Hippocampal formation (tissue), 2 donors: ENCODE measurements around the gene ANKRD31.
A peak's percentile ranks its signal among the peaks of the same experiment; 100 is the strongest.

ENCODE experiments used
- DNase-seq, 2 donors: peaks; one replicate each; lab custom pipeline; 2025; lab: John Stamatoyannopoulos, UW

Gene ANKRD31

DNA sequence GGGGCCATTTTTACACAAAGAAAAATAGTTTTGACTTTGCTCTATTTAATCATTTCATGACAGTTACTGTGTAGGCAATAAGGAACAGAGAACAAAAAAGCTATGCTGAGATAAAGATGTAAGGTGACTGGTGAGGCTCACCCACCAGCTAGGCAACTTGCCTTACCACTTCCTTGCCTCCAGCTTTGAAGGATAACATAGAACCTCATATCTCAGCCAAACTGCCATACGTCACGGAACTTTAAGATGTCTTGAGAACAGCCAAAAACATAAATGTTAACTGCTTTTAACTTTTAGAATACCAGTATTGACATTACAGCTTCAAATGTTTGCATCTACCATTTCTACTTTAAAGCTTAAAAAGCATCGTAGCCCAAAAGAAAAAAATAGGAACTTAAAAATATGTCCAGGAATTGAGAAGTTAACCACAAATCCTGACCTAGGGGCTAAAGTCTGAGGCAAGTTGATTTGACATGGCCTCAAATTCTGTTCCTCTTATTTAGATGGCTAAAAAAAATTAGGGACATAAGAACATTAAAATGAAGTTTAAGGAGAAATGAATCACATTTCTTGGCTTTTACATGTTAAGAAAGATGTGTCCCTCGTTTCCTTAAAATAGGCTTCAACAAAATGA lies 176.6 kb downstream of the ANKRD31 start:
- no peak for DNase-seq

DNA sequence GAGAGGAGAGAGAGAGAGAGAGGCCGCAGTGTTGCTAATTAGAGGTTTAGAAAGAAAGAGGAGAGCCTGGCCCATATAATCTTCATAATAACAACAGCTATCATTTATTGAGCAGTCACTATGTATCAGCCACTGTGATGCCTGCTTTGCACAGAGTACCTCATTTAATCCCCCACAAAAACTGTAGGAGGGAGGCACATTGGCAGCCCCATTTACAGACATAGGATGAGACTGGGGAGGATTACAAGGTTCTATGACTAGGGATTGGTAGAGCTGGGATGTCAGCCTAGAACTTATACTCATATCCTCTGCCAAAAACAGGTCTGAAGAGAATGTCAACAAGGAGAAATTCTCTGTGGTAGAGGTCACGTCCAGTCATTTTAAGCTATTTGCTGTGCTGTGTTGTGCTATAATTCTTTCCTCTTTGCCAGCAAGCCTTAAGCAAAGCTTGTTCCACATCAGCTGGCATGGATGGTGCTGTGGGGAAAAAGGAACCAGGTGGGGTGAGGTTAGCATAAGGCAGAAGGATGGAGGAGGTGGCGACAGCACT lies 177.6 kb downstream of the ANKRD31 start:
- DNase-seq, result no peak

DNA sequence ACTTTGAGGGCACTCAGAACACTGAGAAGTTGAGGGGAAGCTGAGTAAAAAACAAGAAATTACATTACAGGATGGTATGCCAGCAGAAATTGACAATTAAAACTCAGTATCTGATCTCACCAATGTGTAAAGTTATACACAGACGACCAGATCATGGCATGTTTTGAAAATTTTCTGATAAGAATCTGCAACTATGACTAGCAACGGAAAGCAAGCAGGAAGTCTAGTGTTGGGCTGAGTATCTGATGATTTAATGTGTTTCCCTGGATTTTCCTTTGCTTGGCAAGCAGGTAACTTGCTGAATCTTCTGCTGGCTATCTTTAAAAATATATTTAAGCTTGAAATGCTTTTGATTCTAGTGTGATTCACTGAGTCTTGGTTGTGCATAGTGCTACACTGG lies 179.1 kb downstream of the ANKRD31 start:
- DNase-seq, result no peak

DNA sequence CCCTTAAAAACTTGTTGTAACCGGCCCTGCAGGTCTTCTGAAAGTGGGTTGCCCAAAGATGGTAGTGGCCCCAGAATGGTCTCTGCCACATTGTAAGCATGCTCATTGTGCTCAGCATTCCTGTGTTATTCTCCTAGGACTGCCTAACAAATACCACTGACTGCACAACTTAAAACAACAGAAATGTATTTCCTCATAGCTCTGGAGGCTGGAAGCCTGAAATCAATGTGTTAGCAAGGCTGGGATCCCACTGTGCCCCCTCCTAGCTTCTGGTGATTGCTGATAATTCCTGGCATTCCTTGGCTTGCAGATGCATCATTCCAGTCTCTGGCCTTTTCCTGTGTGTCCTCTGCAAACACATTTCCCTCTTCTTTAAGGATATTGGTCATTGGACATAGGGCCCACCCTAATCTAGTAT lies 180.9 kb downstream of the ANKRD31 start:
- DNase-seq, result no peak

DNA sequence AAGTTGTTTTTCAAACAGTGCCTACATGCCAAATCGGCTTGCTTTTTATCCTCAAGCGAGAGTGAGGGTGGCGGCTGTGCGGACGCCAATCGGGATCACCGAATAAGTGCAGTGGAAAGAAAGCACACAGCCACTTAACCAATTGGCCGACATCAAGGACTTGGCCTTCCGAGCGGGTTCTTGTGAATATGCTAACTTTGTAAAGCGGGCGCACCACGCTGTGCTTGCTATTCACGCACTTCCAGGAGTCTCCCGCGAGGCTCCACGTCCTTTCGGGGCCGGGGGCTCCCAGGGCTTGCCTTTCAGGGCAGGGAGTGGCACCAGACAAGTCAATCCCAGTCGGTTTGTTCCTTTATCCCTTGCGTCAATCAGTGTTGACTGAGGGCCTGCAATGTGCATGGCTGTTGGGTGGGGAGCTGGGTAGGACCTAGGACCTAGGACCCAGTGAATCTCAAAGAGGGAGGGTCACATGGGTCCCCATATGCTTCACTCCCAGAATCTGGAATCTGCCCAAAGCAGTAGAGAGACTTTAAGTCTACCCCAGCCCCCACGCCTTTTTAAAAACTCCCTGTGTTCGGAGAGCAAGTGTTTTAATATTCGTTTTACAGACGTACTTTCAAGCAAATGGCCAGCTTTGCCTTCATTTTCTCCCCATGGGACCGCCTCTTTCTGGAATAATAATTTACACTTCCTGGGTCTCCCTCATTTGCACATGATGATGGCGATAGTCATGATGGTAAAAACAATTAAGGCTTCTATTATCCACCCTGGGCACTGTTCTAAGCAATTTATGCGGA lies 182.3 kb downstream of the ANKRD31 start:
- DNase-seq, result no peak

DNA sequence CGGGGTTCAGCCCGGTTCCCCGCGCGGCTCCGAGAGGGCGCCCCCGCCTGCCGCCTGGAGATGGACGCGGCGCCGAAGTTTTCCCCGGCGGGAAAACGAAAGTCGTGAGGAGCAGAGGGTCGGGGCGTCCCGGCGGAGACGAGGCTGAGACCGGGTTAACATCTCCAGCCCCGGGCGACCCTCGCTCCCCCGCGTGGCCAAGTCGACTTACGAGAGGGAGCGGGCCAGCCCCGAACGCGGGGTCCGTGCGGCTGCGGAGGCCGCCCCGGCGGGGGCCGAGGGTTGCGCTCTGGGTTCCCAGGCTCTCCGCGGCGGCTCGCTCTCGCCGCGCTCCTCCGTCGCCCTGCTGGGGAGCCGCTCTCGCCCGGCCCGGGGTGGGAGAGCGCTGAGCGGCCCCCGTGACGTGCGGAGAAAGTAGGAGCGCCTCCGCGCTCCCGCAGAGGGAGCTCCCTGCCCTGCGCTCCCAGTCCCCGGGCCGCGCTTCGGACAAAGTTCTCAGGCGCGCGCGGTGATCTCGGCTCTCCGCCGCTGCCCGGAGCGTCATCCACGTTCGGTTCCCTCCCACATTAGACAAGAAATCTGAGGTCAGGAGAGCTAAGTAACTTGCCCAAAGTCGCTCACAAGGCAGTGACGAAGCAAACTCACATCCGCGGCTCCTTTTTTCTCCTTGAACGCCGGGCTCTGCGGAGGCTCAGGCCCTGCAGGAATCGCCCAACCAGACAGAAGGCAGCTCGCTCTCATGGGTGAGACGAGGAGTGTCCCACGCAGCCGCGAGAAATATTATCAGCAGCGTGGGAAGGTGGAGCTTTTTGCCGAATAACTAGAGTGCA lies 183.2 kb downstream of the ANKRD31 start:
- DNase-seq, result peak in 1 of 2 donors; percentile 40

DNA sequence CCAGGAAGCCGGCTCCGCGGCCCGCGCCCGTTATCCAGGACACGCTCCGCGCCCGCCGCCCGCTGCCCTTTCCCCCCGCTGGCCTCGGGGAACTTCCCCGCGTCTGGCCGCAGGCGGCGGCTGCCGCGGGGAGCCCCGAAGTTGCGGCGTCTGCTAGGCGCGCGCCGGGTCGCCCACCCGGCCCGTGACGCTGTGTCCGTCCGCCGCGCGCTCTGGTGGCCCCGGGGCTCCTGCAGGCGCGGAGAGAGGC lies 183.7 kb downstream of the ANKRD31 start:
- no peak for DNase-seq

DNA sequence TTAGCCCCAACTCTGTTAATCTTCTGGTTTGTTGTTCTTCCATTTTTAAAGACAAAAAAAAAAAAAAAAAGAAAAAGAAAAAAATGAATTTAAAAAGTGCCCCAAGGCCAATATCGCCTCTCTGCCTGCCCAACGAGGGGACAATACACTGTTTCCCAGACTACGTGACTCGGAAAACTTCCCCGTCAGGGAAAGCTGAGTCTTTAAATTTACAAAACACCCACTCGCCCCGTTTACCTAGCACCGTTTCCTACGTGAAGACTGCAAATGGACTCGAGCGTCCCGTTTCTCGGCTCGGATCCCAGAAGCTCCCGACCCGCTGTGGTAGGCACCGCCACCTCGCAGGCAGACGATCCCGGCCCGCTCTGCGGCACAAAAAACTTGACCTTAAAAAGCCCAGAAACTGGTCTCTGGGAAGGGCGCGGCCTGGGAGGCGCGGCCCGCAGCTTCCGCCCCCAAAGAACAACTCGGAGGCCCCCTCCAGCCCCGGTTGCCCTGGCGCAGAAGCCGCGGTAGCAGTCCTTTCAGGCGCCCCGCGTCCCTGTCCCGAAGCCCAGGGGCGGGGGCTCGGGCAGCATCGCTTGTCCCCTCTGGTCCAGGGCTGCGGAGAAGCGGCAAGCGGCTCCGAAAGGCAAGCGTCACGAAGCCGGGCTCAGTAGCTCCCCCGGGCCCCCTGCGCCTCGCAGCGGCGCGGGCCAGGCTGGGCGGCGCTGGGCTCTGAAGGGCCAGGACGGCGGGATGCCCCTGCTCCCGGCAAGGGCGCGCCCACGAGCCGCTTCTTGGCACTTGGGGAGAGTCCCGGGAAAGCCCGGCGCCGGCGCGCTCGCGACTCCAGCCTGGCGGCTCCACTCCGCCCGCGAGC lies 184.3 kb downstream of the ANKRD31 start, which contains the start of gene GCNT4:
Gene GCNT4 (minus strand): TSS at position 367 of the 862 bp plus-strand sequence. CDS start 22,521 bp downstream, outside the sequence.
- DNase-seq, result peak in 1 of 2 donors; percentile 38

DNA sequence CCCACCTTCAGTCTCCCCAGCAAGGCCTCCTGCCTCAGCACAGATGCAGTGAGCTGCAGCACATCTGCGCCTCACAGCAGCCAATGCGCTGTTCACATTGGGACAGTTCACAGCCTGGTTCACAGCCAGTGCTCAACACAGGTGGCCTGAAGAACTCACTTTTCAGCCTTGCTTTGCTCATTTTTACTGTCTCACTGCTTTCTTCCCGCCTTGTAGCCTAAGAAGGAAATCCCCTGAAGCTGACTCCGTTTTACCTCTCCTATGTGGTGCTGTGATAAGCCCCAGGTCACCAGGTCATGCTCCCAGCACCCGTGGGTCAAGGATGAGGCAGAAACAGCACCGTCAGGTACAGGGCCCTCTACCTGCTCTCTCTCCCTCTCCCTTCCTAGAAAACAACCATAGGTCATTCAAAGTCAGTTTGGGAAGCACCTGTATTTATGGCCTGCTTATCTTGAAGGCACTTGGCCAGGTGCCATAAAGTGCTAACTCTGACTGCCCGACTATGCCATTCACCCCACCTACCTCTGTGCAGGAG lies 185.4 kb downstream of the ANKRD31 start:
- DNase-seq, result no peak

DNA sequence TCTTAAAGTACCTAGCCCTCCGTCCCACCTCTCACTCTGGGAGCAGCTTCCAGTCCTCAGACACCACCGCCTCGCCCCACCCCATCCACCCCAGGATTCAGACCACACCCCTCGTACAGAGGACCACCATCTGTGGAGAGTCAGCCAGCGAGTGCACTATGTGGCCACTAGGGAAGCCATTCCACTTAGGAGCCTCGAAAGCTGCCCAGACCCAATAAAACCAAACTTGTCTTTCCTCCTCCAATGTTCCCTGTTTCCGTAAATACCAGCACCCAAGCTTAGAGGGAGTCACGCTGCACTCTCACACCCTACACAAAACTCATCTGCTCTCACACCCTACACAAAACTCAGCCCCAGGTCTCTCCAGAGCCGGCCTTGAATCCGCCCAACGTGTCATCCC lies 186.3 kb downstream of the ANKRD31 start:
- DNase-seq, result no peak

DNA sequence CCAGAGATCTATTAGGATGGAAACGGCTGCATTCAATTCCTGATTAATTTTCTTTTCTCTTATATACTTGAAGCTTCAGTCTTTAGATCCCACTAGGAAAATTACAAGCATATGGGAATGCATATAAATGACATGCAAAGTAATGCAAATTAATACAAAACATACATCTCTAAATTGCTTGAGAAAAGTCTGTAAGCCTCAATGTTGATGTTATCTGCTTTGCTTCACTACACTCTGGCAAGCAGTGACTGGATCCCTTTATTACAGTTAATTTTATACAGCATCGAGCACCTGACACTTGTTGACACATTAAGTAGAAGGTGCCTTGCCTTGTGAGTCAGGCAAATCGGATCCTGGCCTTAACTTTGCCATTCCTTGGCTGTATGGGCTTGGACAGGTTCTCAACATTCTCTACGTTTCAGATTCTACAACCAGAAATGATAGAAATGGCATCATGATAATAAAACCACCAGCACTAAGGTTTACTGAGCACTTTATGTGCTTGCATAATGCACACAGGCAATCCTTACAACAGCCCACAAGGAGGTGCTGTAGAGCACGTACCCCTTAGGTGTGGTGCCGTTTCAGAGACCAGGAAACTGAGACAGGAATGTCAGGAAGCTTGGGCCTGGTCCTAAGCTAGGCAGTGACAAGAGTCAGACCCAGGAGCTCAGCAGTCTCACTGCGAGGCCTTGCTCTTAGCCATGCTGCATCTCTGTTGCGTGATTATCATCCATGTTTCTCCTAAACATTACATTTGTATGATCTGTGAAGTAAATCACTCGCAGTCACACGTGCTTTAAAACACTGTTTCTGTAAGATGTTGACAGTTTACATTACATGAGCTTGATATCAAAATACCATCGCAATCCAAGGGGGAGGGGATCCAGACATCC lies 187.0 kb downstream of the ANKRD31 start:
- DNase-seq, result no peak

DNA sequence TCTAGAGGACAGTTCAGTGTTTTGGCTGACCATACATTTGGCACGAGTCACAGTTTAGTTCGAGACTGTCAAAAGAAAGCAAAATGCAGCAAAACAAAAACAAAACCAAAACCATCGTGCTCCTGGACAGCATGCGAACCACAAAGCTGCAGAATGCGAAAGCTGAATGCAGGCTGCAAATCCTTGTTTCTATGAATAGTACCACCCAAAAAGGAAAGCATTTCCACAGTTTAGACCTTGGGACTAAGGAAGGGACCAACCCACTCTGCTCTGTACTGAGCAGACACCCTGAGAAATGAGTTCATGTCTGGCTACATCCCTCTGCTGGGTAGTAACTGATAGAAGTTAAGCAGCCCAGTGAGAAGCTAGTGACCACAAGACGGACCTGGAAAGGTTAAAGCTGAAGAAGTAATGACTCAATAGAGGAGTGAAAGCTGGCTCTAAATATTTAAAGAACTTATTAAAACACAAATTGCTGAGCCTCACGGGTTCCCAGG lies 188.2 kb downstream of the ANKRD31 start:
- no peak for DNase-seq

DNA sequence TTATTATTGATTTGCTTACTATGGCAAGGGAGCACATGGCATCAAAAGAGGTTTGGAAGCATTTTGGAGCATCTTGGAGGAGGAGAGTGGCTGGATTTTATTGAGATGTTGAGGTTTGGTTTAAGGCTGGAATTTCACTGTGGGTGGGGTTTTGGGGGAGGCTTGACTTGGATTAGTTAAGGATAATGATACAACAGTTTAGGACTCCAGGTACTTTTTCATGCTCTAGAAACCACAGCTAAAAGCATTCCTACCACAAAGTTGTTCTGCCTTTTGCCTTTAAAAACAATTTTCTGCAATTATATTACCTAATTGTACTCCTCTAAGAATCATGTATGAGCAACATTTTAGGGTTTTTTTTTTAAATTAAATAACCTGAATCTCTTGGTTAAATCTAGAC lies 189.3 kb downstream of the ANKRD31 start:
- DNase-seq, result no peak

DNA sequence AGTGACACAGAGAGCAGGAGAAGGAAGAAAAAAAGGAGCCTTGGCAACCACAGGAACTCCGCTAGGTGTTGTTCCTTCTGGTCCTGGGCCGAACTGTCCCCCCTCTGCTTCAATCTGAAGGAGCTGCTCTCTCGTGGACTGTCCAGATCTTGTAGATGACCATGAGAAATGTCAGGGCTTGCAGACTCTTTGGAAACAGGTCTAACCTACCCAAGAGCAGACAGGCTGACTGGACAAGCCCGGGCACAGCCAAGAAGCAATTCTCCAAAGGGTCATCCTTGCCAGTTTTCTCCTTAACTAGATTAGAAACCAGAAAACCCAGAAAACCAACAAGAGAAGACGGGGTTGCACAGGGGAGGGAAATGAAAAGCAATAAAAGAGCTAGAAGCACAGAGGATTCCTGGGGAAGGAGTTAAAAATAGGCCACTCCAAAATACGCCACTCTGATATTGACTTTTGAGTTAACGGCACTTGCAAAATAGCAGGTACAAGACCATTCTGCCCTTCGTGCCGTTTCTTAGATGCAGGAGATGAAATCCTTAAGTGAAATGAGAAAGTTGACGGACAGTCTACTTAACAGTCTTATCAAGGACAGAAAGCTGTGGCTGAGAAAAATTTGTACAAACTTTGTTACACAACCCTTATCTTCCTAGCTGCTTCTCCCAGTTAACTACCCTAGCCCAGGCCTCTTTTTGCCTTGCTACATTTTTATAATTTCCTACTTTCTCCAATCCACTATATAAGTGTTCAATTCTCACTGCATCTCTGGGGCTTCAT lies 190.1 kb downstream of the ANKRD31 start:
- DNase-seq, result no peak

DNA sequence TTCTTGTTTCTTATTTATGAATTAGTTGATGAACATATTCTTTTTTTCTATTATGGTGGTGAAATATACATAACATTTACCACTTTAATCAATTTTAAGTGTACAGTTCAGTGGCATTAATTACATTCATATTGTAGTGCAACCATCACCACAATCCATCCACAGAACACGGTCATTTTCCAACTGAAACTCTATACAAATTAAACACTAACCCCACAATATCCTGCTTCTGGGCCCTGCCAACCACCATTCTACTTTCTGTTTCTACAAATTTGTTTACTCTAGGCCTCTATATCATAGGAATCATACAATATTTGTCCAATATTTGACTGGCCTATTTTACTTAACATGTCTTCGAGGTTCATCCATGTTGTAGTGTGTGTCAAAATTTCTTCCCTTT lies 191.6 kb downstream of the ANKRD31 start:
- no peak for DNase-seq

DNA sequence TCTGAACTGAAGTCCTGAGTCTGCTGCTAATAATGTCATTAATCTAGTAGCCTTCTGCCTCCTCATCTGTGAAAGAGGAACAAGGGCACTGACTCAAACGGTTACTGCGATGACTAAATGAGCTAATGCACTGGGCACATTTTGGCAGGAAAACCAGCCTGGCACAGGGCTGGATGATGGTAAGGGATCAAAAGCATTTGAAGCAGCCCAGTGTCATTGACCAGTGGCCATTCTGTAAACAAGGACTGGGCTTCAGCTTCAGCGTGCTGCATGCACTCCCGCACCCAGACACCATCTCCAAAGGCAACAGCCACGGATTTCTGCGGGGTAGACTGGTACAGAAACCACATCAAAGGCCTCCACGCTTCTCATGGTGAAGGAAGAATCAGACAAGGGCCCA lies 192.3 kb downstream of the ANKRD31 start:
- DNase-seq, result peak in 1 of 2 donors; percentile 13

DNA sequence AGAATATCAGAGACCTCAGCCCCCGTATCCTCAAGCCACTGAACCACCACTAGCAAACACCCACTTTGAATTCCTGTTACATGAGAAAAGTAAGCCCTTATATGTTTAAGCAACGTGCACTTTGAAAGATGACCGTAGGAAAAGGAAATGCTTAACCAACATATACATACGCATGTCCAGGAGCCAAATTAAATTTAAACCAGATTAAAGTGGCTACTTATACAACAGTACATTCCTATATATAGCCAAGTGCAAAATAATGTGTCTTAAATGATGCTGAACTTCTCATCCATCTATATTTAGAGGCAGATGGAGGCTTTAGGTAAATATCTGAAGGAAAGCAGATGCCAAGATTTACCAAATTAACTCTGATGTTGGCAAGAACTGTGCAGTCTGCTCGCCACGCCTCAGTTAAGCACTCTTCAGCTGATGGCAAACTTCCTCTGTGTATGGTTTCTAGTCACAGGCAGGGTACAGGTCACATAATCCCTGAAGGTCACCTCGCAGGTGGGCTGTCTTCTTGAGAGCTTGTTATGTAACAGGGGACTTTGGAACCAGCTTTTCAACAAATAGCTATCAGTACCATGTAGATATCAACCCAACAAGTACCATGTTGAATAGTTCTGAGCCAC lies 192.9 kb downstream of the ANKRD31 start:
- peak in 1 of 2 donors; percentile 34 for DNase-seq

DNA sequence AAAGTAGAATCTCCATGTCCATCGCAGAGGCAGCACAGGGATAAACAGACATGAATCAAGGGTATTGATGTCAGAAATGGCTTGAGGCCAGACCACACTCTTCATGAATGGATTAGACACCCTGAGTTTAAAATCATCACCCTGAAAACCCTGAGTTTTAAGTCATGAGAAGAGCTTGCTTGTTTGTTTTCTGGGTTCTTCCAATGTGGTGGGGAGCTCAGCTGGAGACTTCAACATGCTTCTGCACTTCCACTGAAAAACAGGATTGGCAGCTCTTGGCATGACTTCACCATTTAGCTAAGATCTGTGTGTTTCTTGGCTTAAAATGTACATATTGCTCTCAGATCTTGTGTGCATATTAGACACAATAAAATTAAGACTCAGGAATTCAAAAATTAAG lies 194.2 kb downstream of the ANKRD31 start:
- DNase-seq, result no peak

DNA sequence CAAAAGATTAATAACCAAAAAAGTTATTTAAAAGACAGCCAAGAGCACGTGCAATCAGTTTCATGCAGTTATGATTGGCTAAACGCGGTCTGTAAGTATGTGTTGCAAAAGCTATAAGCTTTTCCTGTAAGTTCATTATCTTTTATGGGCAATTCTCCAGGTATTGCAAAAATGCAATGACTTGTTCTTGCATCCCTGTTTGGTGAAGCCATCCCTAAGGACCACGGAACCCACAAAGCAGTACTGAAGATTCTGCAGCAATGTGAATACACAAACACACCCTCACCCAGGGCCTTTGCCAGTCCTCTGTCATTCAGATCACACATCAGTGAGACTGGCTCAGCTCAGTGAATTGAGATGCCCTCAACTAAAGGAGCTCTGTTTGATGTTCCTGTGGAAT lies 195.7 kb downstream of the ANKRD31 start:
- no peak for DNase-seq
